HCT116 (cell line): ENCODE results near the gene ISM1.

ENCODE experiments used
- CTCF ChIP-seq, 3 experiments: fragments of 200-600 bp in 1 of 3; sonication (generic) in 1 of 3; IDR thresholded peaks in 2 of 3; conservative IDR thresholded peaks in 1 of 3; 2 replicates each; pipeline ENCODE4 v1.5.1; 2012 to 2017; ENCODE audit warnings: low read depth in 2 of 3, low read length in 2 of 3, antibody characterized with exemption in 1 of 3, borderline replicate concordance in 1 of 3, control low read depth in 1 of 3, mild to moderate bottlenecking in 1 of 3, mixed read lengths in 1 of 3, mixed run types in 1 of 3, moderate library complexity in 1 of 3; ENCODE audit not compliant: insufficient read depth in 1 of 3
- POLR2A ChIP-seq: IDR thresholded peaks from 2 replicates; pipeline ENCODE4 v1.7.0; 2011; ENCODE audit warnings: borderline replicate concordance; ENCODE audit not compliant: insufficient read depth, insufficient read length; ENCODE audit errors: extremely low read depth
- POLR2AphosphoS5 ChIP-seq: IDR thresholded peaks from 2 replicates; pipeline ENCODE4 v1.6.1; 2011; ENCODE audit warnings: mild to moderate bottlenecking, low read depth, low read length, moderate library complexity
- REST ChIP-seq: IDR thresholded peaks from 2 replicates; pipeline ENCODE4 v1.6.1; 2012; ENCODE audit warnings: low read depth

GRCh38 chr20:13255356-13255755 is 34.3 kb downstream of the ISM1 start:
- TF ChIP-seq CTCF (IDR thresholded peaks at IDR 0.05 in 2 of 3, conservative IDR thresholded peaks at IDR 0.05 in 1 of 3; ENCODE audit: borderline replicate concordance in 1 of 3, insufficient read depth in 1 of 3, low read depth in 2 of 3, low read length in 2 of 3) (no peak), REST (no peak), POLR2A (no peak), POLR2AphosphoS5 (no peak)
